Suprapubic skin (tissue), 4 donors: ENCODE results near the gene HSPE1. TPM values are rescaled to one million over a fixed set of nuclear protein-coding genes. Genes with fewer than 3 reads are reported as not detected.

Experiments
- DNase-seq, 2 donors: peaks; one replicate each; pipeline ENCODE4 v3.0.0-alpha.2; 2019; ENCODE audit warnings: low spot score in 2 of 2
- H3K27ac ChIP-seq: fragments of 200-600 bp; sonication (generic); one replicate; pipeline ENCODE4 v1.5.1; 2019
- H3K27me3 ChIP-seq: fragments of 200-600 bp; sonication (generic); one replicate; pipeline ENCODE4 v1.5.1; 2019
- H3K36me3 ChIP-seq: fragments of 200-600 bp; sonication (generic); one replicate; pipeline ENCODE4 v1.5.1; 2019
- H3K4me1 ChIP-seq: fragments of 200-600 bp; sonication (generic); one replicate; pipeline ENCODE4 v1.5.1; 2019
- H3K4me3 ChIP-seq: fragments of 200-600 bp; sonication (generic); one replicate; pipeline ENCODE4 v1.5.1; 2019; ENCODE audit warnings: mild to moderate bottlenecking
- H3K9me3 ChIP-seq: fragments of 200-600 bp; sonication (generic); one replicate; pipeline ENCODE4 v1.5.1; 2019
- EP300 ChIP-seq: sonication (generic); formaldehyde crosslinking; IDR thresholded peaks from one replicate; pipeline ENCODE4 v1.6.1; 2017; ENCODE audit warnings: antibody characterized with exemption
- POLR2A ChIP-seq, 2 donors: fragments of 450-650 bp; IDR thresholded peaks; one replicate each; pipeline ENCODE4 v1.6.1; 2017; ENCODE audit warnings: antibody characterized with exemption in 2 of 2, mild to moderate bottlenecking in 2 of 2, moderate library complexity in 2 of 2
- POLR2AphosphoS5 ChIP-seq, 3 donors: sonication (generic); formaldehyde crosslinking; IDR thresholded peaks; one replicate each; pipeline ENCODE4 v1.6.1; 2017; ENCODE audit warnings: antibody characterized with exemption in 3 of 3
- WGBS: methylation state at CpG from one replicate; pipeline ENCODE4 v1.1.5; 2018; 5-methylcytosine and 5-hydroxymethylcytosine counted together
- total RNA-seq, 4 donors: library from RNA; depleted of rRNA; stranded (reverse); fragments of >200 nt; gene quantifications; one replicate each; pipeline ENCODE4 v1.1.0, GENCODE V29; 2016
- TF ChIP-seq, protein P1 (sequence below), 2 donors: fragments of 200-600 bp in 1 of 2; fragments of 450-650 bp in 1 of 2; sonication (generic) in 1 of 2; IDR thresholded peaks; one replicate each; pipeline ENCODE4 v1.5.1; 2016 to 2019; ENCODE audit warnings: antibody characterized with exemption in 2 of 2, mild to moderate bottlenecking in 1 of 2, moderate library complexity in 1 of 2

Gene HSPE1
- total RNA-seq, 4 donors from 2014 or later = 50.0 to 86.8 (median 75.9) TPM

DNA sequence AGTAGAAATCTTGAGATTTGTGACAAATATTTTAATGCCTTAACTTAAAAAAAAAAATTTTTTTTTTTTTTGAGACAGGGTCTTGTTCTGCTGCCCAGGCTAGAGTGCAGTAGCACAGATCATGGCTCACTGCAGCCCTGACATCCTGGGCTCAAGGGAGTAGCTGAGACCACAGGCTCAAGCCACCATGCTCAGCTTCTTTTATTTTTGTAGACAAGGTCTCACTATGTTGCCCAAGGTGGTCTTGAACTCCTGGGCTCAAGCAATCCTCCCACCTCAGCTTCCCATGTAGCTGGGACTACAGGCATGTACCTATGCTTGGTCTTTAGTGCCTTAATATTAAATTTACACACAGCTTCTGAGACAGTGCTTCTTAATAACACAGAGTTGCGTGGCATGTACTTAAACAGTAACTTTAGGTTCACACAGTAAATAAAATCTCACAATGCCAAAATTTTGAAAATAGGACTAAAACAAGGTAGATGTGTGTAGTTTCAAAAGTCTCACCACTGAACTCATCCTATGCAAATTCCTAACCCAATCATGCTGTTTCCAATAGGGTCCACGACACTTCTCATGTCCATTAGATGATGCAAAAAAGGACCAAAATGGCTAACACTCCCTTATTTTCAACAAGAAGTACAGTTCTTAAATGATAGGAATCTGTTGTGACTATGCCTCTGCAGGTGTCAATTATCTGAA is 4.6 kb upstream of the HSPE1 start:
- Histone ChIP-seq H3K27me3 (no peaks in the 10 kb centered on the region), H3K4me3 (no peak overlapping the region), H3K27ac (no peak overlapping the region), H3K9me3 (no peaks in the 10 kb centered on the region), H3K36me3 (peaks cover 63% of the 10 kb centered on the region), H3K4me1 (peaks cover 33% of the 10 kb centered on the region)
- TF ChIP-seq EP300 (no peak), POLR2AphosphoS5 (IDR thresholded peaks at IDR 0.05) (no peak), POLR2A (IDR thresholded peaks at IDR 0.05) (no peak)
- TF ChIP-seq, protein P1, sequence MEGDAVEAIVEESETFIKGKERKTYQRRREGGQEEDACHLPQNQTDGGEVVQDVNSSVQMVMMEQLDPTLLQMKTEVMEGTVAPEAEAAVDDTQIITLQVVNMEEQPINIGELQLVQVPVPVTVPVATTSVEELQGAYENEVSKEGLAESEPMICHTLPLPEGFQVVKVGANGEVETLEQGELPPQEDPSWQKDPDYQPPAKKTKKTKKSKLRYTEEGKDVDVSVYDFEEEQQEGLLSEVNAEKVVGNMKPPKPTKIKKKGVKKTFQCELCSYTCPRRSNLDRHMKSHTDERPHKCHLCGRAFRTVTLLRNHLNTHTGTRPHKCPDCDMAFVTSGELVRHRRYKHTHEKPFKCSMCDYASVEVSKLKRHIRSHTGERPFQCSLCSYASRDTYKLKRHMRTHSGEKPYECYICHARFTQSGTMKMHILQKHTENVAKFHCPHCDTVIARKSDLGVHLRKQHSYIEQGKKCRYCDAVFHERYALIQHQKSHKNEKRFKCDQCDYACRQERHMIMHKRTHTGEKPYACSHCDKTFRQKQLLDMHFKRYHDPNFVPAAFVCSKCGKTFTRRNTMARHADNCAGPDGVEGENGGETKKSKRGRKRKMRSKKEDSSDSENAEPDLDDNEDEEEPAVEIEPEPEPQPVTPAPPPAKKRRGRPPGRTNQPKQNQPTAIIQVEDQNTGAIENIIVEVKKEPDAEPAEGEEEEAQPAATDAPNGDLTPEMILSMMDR (IDR thresholded peaks at IDR 0.05) = no peak
- DNase-seq = no peak
- 91% methylated on average over 2 of the region's 2 CpGs for WGBS

DNA sequence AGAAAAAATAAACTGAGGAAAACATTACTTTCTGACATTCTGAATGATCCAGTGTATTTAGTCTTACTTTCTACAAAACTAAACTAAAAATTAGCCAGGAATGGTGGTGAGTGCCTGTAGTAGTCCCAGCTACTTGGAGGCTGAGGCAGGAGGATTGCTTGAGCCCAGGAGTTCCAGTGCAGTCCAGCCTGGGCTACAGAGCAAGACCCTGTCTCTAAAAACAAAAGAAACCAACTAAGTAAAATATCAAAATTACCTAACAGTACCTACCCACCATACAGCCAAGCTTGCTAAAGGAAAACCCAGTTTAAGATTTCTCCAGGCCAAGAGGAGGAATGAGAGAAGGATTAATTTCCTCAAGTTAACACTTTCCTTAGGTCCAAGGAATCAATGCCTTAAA is 3.5 kb upstream of the HSPE1 start:
- Histone ChIP-seq H3K4me3 (no peak overlapping the region), H3K27ac (no peak overlapping the region), H3K9me3 (no peaks in the 10 kb centered on the region), H3K36me3 (peaks cover 52% of the 10 kb centered on the region), H3K4me1 (peaks cover 41% of the 10 kb centered on the region), H3K27me3 (no peaks in the 10 kb centered on the region)
- TF ChIP-seq EP300 = no peak
- no peak for TF ChIP-seq POLR2A (IDR thresholded peaks at IDR 0.05)
- TF ChIP-seq POLR2AphosphoS5 (IDR thresholded peaks at IDR 0.05) = no peak
- TF ChIP-seq, protein P1 (IDR thresholded peaks at IDR 0.05) = no peak
- DNase-seq = no peak

DNA sequence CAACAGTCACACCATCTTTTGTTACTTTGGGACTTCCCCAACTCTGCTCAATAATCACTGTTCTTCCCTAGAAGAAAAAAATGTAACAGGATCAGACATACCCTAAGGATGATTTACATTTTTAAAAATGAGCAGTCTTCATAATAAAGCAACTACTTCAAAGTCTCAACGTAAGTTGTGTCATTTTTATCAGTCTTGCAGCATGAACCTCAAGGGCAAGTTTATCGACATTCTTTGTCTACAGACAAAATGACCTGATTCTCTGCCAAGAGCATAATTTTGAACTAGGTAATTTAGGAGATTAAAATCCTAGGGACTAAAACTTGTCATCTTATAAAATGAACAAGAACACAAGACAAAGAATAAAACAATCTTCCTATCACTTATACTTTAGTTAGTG is 2.9 kb upstream of the HSPE1 start:
- DNase-seq = no peak
- Histone ChIP-seq H3K27ac (no peak overlapping the region), H3K9me3 (no peaks in the 10 kb centered on the region), H3K27me3 (no peaks in the 10 kb centered on the region), H3K4me1 (peaks cover 48% of the 10 kb centered on the region), H3K36me3 (peaks cover 45% of the 10 kb centered on the region), H3K4me3 (no peak overlapping the region)
- TF ChIP-seq, protein P1 (IDR thresholded peaks at IDR 0.05) = no peak
- TF ChIP-seq EP300 (no peak), POLR2AphosphoS5 (IDR thresholded peaks at IDR 0.05) (no peak), POLR2A (IDR thresholded peaks at IDR 0.05) (no peak)
- WGBS = 39% methylated on average over 2 of the region's 2 CpGs

DNA sequence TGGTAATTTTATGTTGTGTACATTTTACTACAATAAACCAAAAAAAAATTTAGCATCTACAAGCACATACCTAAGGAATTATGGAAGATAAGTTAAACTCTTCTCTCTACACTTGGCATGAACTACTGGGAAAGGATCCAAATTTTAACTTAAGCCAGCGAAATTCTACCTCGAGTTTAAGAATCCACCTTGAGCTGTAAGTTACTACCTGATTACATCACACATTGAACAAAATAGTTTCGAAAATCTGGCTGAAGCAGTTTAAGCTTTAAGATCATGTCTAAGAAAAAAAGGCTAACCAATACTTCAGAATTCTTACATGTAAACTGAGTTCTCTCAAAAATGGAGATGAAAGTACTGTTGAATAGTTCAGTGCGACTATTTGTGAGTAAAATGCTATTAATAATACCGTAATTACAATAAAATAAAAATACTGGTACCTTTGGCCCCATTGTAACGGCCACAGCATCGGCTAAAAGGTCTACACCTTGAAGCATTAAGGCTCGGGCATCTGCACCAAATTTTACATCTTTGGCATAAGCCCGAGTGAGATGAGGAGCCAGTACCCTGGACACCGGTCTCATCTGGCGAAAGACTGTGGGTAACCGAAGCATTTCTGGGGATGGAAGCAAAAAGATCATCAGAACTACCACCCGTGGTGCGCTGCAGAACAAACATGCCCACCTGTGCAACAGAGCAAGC is 1.8 kb upstream of the HSPE1 start:
- Histone ChIP-seq H3K27ac (peak overlapping the region; percentile 95), H3K36me3 (peaks cover 35% of the 10 kb centered on the region), H3K4me3 (peak overlapping the region; percentile 83), H3K4me1 (peaks cover 54% of the 10 kb centered on the region), H3K9me3 (no peaks in the 10 kb centered on the region), H3K27me3 (no peaks in the 10 kb centered on the region)
- DNase-seq = no peak
- TF ChIP-seq POLR2AphosphoS5 (IDR thresholded peaks at IDR 0.05) (no peak), EP300 (no peak), POLR2A (IDR thresholded peaks at IDR 0.05) (no peak)
- TF ChIP-seq, protein P1 (IDR thresholded peaks at IDR 0.05) = no peak
- 11% methylated on average over 12 of the region's 14 CpGs for WGBS

DNA sequence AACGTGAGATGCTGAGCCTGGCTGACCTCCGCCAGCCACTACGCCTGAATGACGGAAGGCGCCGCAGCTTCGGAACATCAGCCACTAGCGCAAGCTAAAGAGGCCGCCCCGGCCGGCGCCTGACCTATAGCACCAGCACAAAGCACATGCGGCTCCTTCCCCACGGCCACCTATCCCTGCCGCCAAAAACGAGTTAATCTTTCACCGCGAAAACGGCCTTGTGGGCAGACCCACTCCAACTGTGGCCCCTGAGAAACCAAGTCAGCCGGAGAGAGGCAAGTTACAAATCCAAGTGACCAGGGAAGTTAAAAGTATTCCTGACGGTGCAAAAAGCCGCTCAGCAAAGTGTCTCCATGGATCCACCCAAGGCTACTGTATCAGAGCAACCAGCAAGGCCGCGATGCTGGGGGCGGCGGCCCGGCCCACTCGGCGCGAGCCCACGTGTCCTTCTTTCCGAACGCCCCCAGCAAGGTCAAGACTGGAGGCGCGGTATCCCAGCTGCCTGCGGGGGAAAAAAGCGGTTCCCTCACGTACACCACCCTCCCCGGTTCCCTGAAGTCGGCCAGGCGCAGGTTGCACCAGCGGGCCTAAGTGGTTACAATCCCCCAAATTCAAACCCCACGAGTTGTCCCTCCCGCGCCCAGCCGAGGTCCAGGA is 1.1 kb upstream of the HSPE1 start:
- DNase-seq = peak; percentile 80 to 82
- WGBS = 1% methylated on average over 22 of the region's 46 CpGs
- Histone ChIP-seq H3K9me3 (no peaks in the 10 kb centered on the region), H3K4me3 (peak overlapping the region; percentile 83), H3K27ac (peak overlapping the region; percentile 95), H3K27me3 (no peaks in the 10 kb centered on the region), H3K36me3 (peaks cover 34% of the 10 kb centered on the region), H3K4me1 (peaks cover 54% of the 10 kb centered on the region)
- TF ChIP-seq, protein P1 (IDR thresholded peaks at IDR 0.05) = no peak
- TF ChIP-seq POLR2AphosphoS5 (IDR thresholded peaks at IDR 0.05) = no peak
- no peak for TF ChIP-seq EP300
- no peak for TF ChIP-seq POLR2A (IDR thresholded peaks at IDR 0.05)
